Small intestine (tissue), 7 donors: Measurements from ENCODE around the gene PEX26. TPM values are rescaled to one million over a fixed set of nuclear protein-coding genes. Genes with fewer than 3 reads are reported as not detected.
"Not testable (repeated sequence)": the region's sequence is repeated elsewhere in the genome, so short reads cannot be mapped to it uniquely, and the experiment has no call there.

Experiments used
- DNase-seq, 2 donors: peaks; one replicate each; pipeline versions ENCODE4 v3.0.0 to v3.0.0-alpha.2; 2013
- FAIRE-seq: peaks from 2 replicates; lab custom pipeline; 2012; peaks lifted over from hg19 to GRCh38; lab: Jason Lieb, UNC
- H3K27ac ChIP-seq, 3 donors: one replicate each; pipeline ENCODE4 v1.5.1; 2013; ENCODE audit warnings: low read length in 2 of 3, mild to moderate bottlenecking in 2 of 3, control low read depth in 1 of 3, inconsistent platforms in 1 of 3, low read depth in 1 of 3, moderate library complexity in 1 of 3
- H3K27me3 ChIP-seq, 3 donors: one replicate each; pipeline ENCODE4 v1.6.1; 2013; ENCODE audit warnings: low read length in 3 of 3, inconsistent platforms in 1 of 3; ENCODE audit not compliant: control insufficient read depth in 3 of 3, insufficient read depth in 3 of 3
- H3K36me3 ChIP-seq, 3 donors: one replicate each; pipeline ENCODE4 v1.6.1; 2013; ENCODE audit warnings: low read length in 3 of 3, inconsistent platforms in 1 of 3, low read depth in 1 of 3, mild to moderate bottlenecking in 1 of 3, moderate library complexity in 1 of 3; ENCODE audit not compliant: control insufficient read depth in 3 of 3, insufficient read depth in 2 of 3
- H3K4me1 ChIP-seq, 3 donors: one replicate each; pipeline ENCODE4 v1.6.1; 2013; ENCODE audit warnings: low read length in 2 of 3, inconsistent platforms in 1 of 3, low read depth in 1 of 3, mild to moderate bottlenecking in 1 of 3, moderate library complexity in 1 of 3; ENCODE audit not compliant: control insufficient read depth in 3 of 3, insufficient read depth in 2 of 3
- H3K4me3 ChIP-seq, 3 donors: one replicate each; pipeline ENCODE4 v1.5.1; 2013; ENCODE audit warnings: low read length in 3 of 3, control low read depth in 1 of 3, inconsistent platforms in 1 of 3, low read depth in 1 of 3, mild to moderate bottlenecking in 1 of 3, moderate library complexity in 1 of 3
- H3K9me3 ChIP-seq, 2 donors: one replicate each; pipeline ENCODE4 v1.6.1; 2013; ENCODE audit warnings: low read depth in 1 of 2, low read length in 1 of 2; ENCODE audit not compliant: control insufficient read depth in 2 of 2, insufficient read depth in 1 of 2
- WGBS, 3 donors: extraction: QIAGEN DNeasy Blood & Tissue Kit; methylation state at CpG; one replicate each; pipeline ENCODE4 v1.1.7; 2013; 5-methylcytosine and 5-hydroxymethylcytosine counted together
- polyA plus RNA-seq, 4 donors: library from polyadenylated mRNA; stranded (reverse) in 3 of 4; unstranded in 1 of 4; fragments of 200-250 nt in 3 of 4; fragments of 120-200 nt in 1 of 4; gene quantifications; one replicate each; pipeline versions ENCODE4 v1.2.1 to v1.2.3, GENCODE V29; 2013
- donor health status: healthy with polysubstance abuse.
- donor health status: control.
- donor health status: control.
- donor health status: Bipolar disorder and iron deficiency.
- donor health status: healthy.

The PEX26 gene
- polyA plus RNA-seq, 4 donors: 23.2 to 48.0 (median 31.4) TPM

DNA sequence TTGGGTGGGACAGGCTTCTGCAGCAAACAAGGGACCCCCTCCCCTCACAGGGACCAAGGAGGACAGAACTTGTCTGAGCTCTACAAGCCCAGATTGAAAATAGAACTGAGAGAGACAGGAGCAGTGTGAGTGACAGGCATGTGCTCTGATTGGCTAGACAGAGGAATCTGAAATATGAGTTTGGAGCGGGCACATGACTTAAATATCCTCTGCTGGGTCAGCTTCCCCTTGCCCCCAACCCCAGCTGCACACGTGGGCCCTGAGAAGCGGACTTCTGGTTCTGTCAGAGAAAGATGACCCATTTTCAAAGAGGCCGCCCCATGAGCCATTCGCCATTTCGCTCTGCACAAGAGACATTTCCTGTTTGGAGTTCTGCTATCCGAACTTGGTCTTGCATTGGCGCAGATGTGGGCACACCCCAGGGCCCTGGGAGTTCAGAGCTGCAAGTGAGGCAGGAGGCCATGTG, 38.1 kb downstream of the PEX26 start:
- H3K36me3 ChIP-seq: no peaks in the 10 kb centered on the region
- FAIRE-seq (no peak), DNase-seq (no peak)
- peaks cover 0 to 6% (median 0%) of the 10 kb centered on the region in 3 donors for H3K4me1 ChIP-seq
- no peak overlapping the region for H3K27ac ChIP-seq
- no peak overlapping the region for H3K4me3 ChIP-seq
- WGBS, 3 donors: 83 to 93% (median 87%) methylated on average over 8 of the region's 8 CpGs
- H3K27me3 ChIP-seq: peaks cover 0 to 9% (median 0%) of the 10 kb centered on the region in 3 donors
- no peaks in the 10 kb centered on the region for H3K9me3 ChIP-seq

- DNase-seq: no peak
- peaks cover 0 to 5% (median 0%) of the 10 kb centered on the region in 3 donors for H3K36me3 ChIP-seq
- no peak overlapping the region for H3K4me3 ChIP-seq
- no peak overlapping the region for H3K27ac ChIP-seq
- peaks cover 0 to 3% (median 0%) of the 10 kb centered on the region in 3 donors for H3K27me3 ChIP-seq
- no peaks in the 10 kb centered on the region for H3K4me1 ChIP-seq
- no peaks in the 10 kb centered on the region for H3K9me3 ChIP-seq
- no peak for FAIRE-seq
- 86 to 90% (median 87%) methylated on average over 15 of the region's 15 CpGs for WGBS, 3 donors
These were observed 38.8 kb downstream of the PEX26 start for GRCh38 chr22:18116634-18117033.

DNA sequence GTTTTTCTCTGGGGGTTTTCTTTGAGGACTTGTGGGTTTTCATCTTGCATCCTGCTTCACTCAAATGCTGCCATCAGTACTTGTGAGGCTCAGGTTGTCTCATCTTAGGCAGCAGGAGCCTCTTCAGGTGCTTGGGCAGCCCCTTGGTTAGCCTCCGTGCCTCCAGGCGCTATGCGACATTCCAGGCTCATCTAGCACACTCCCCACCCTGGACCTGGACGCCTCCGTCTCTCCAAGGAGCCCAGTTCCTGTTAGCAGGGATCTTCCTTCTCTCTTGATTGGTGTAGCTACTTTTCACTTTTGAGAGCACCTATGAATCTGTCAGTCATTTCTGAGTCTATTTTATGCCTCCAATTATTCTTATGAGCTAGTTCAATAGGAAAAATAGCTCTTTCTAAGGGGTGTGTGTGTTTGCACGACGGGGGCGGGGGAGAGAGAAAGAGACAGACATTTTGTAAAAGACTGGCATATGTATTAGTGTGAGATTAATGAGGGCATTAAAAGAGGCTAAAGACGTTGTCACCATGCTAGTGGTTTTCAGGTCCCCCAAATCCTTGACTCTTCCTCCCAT, 40.6 kb downstream of the PEX26 start:
- H3K27ac ChIP-seq: no peak overlapping the region
- no peak for DNase-seq
- H3K9me3 ChIP-seq: no peaks in the 10 kb centered on the region
- FAIRE-seq: no peak
- H3K4me1 ChIP-seq: no peaks in the 10 kb centered on the region
- no peak overlapping the region for H3K4me3 ChIP-seq
- no peaks in the 10 kb centered on the region for H3K27me3 ChIP-seq
- 90 to 92% (median 90%) methylated on average over 9 of the region's 9 CpGs for WGBS, 3 donors
- H3K36me3 ChIP-seq: peaks cover 0 to 9% (median 0%) of the 10 kb centered on the region in 3 donors

DNA sequence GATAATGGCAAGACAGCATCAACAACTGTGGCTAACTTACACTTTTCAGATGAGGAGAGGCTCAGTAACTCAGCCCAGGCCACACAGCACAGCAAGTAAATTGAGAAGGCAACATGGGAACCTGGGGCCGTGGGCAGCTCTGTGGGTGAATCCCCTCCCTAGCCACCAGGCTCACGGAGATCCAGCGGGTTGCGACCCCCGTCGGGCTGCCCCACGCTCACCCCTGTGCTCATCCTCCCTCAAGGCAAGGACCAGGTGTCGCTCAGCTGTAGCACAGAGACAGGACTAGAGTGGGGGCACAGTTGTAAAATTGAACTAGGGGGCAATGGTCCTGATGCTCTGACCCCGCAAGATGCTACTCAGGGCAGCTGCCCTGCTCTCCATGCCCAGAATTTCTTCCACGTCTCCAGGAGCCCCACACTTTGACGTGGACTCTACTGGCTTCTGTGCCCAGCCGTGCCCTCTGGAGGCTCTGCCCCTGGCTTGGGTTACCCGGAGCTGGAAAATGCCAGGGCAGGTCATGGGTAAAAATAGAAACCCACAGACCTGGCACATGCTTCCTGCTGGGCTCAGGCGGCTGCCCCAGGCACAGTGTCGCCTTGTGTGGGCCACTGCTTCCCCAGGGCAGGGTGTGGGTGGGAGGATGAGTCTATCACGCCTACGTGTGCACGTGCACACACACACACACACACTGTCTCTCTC, 41.8 kb downstream of the PEX26 start:
- H3K4me3 ChIP-seq: no peak overlapping the region
- H3K27ac ChIP-seq: no peak overlapping the region
- no peaks in the 10 kb centered on the region for H3K27me3 ChIP-seq
- peaks cover 0 to 13% (median 0%) of the 10 kb centered on the region in 3 donors for H3K36me3 ChIP-seq
- H3K9me3 ChIP-seq: no peaks in the 10 kb centered on the region
- DNase-seq: no peak
- WGBS, 3 donors: 76 to 90% (median 84%) methylated on average over 18 of the region's 18 CpGs
- no peak for FAIRE-seq
- H3K4me1 ChIP-seq: no peaks in the 10 kb centered on the region

DNA sequence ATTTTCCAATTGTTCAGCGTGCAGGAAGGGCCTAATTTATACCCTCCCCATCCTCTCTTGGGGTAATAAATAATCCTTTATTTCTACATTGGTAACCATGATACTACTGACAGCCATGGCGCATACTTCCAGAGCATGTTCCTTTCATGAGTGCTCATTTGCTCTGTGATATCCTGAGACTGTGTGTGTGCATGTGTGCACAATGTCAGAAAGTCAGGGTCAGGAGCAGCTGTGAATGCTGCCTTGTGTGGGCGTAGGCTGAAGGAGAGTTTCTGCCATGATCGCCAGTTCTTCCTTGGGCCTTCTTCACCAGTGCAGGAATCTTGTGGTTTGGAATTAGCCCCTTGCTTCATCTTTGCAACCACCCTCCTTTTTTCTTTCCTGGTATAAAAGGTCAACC, 43.1 kb downstream of the PEX26 start:
- Histone ChIP-seq H3K9me3 (no peaks in the 10 kb centered on the region), H3K4me1 (no peaks in the 10 kb centered on the region), H3K27ac (no peak overlapping the region), H3K4me3 (no peak overlapping the region), H3K36me3 (peaks cover 0 to 13% (median 0%) of the 10 kb centered on the region in 3 donors), H3K27me3 (no peaks in the 10 kb centered on the region)
- DNase-seq: no peak
- no peak for FAIRE-seq
- WGBS, 3 donors: 92 to 95% (median 93%) methylated on average over 4 of the region's 4 CpGs

GRCh38 chr22:18121506-18121905, 43.7 kb downstream of the PEX26 start:
- 89 to 96% (median 95%) methylated on average over 13 of the region's 13 CpGs for WGBS, 3 donors

DNA sequence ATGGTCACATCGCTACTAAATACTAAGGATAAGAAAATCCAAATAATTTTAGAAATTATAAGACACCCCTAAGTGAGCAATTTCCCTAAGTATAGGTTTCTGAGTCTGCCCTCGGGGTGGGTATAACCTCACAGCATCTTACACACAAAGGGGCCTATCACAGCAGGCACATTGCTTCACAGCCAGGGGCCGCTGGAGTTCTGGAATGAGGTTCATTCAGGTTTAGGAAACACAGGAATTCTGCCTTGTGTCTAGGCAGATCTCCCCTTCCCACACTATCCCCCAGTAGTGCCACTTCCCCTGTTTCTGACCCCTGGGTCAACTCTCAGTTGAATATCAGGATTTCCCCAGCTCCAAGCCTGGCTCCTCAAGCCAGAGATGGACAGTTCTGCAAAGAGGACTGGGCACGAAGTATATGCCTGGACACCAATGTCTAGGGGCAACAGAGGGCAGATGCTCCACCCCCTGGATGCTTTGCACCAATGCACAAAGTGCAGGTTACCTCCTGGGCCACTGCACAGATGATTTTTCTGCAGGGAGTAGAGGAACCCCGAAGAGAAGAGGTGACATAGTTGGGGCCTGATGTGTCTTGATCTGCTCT, 44.3 kb downstream of the PEX26 start:
- no peak for FAIRE-seq
- Histone ChIP-seq H3K4me3 (no peak overlapping the region), H3K4me1 (no peaks in the 10 kb centered on the region), H3K27me3 (no peaks in the 10 kb centered on the region), H3K27ac (no peak overlapping the region), H3K9me3 (no peaks in the 10 kb centered on the region), H3K36me3 (peaks cover 0 to 21% (median 0%) of the 10 kb centered on the region in 3 donors)
- WGBS, 3 donors: 85 to 87% (median 86%) methylated on average over 5 of the region's 5 CpGs
- DNase-seq: no peak

More at GRCh38 chr22:18121506-18121905, 43.7 kb downstream of the PEX26 start:
- Histone ChIP-seq H3K4me3 (no peak overlapping the region), H3K27ac (no peak overlapping the region), H3K27me3 (no peaks in the 10 kb centered on the region), H3K4me1 (no peaks in the 10 kb centered on the region), H3K36me3 (peaks cover 0 to 16% (median 0%) of the 10 kb centered on the region in 3 donors), H3K9me3 (no peaks in the 10 kb centered on the region)
- FAIRE-seq: no peak
- no peak for DNase-seq

DNA sequence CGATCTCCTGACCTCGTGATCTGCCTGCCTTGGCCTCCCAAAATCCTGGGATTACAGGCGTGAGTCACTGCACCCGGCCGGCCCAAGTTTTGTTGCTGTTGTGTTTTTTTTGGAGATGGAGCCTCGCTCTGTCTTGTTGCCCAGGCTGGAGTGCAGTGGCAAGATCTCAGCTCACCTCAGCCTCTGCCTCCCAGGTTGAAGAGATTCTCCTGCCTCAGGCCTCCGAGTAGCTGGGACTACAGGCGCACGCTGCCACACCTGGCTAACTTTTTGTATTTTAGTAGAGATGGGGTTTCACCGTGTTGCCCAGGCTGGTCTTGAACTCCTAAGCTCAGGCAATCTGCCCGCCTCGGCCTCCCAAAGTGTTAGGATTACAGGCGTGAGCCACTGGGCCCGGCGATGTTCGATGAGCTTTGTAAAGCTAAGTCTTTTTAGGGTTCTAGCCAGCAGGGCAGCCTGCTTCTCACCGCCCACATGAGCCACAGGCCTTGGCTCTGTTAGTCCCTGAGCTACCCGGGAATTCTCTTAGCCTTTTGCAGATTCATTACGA, 45.8 kb downstream of the PEX26 start:
- H3K9me3 ChIP-seq: not testable (repeated sequence)
- WGBS, 3 donors: 97 to 98% (median 98%) methylated on average over 19 of the region's 19 CpGs

More for the DNA sequence above, 45.8 kb downstream of the PEX26 start:
- H3K4me3 ChIP-seq, DNase-seq, H3K27ac ChIP-seq, H3K4me1 ChIP-seq, H3K27me3 ChIP-seq, FAIRE-seq: not testable (repeated sequence)
- peaks cover 0 to 24% (median 0%) of the 10 kb centered on the region in 3 donors for H3K36me3 ChIP-seq
